ENCODE results near the gene SPOCK2.

SPOCK2 gene

DNA sequence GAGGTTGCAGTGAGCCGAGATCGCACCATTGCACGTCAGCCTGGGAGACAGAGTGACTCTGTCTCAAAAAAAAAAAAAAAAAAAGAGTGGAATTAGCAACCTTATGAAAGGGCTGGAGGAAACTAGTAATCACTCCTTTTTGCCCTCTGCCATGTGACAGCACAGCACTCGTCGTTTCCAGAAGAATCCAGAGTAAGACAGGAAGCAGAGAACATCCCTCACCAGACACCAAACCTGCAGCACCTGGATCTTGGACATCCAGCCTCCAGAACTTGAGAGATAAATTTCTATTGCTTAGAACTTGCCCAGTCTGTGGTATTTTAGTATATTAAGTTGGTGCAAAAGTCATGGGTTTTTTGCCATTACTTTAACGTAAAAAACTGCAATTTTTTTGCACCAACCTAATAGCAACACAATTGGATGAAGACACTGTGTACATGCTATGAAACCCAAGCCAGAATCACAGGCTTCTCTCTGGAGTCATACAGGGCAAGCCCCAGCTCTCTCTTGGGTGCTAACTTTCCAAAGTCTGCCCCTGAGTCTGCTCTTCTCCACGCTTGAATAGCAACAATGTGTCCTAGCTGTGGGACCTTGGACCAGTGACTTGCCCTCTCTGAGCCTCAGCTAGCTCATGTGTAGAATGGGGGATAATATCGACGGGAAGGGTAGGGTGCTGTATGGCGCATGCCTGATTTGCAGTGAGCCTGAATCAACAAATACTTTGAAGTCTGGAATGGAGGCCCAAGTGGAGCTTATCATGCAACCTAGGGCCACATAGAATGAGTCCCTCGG, 69.1 kb downstream of the SPOCK2 start:
- DNase-seq (ENCODE audit: insufficient read length, low spot score) (no peak), FAIRE-seq (no peak)
- TF ChIP-seq SPI1 (IDR thresholded peaks at IDR 0.05; ENCODE audit: low read depth, low read length), result no peak
- no peak for TF ChIP-seq TAF1 (IDR thresholded peaks at IDR 0.05; ENCODE audit: low read depth, low read length)
- TF ChIP-seq PAX5 (IDR thresholded peaks at IDR 0.05; ENCODE audit: insufficient read depth, low read length, severe bottlenecking), result no peak
- TF ChIP-seq POLR2A (IDR thresholded peaks at IDR 0.05; ENCODE audit: low read depth, low read length), result no peak
- TF ChIP-seq POLR2AphosphoS5 (IDR thresholded peaks at IDR 0.05; ENCODE audit: low read depth, low read length), result no peak
- TF ChIP-seq POU2F2 (IDR thresholded peaks at IDR 0.05; ENCODE audit: low read depth, low read length), result no peak

DNA sequence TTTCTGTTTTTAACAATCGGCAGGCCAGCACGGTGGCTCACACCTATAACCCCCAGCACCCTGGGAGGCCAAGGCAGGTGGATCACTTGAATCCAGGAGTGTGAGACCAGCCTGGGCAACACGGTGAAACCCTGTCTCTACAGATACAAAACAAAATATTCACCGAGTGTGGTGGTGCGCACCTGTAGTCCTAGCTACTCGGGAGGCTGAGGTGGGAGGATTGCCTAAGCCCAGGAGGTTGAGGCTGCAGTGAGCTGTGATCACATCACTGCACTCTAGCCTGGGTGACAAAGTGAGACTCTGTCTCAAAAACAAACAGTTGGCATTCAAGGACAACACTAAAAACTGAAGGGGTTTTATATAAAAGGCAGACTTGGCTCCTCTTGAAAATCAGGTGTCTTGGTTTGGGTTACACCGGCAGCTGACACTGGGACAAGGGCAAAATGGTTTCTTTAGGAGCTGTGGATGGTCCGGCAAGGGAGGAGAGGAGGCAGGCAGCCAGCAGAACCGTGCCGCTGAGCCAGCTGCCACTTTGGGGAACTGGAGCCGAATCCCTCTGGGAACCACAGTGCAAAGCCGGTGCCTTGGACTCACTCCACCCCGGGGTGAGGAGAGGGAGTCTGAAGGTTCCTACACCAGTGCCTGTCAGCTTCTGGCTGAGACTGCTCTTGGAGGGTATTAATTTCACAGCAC, 71.6 kb downstream of the SPOCK2 start:
- TF ChIP-seq POLR2AphosphoS5 (IDR thresholded peaks at IDR 0.05; ENCODE audit: low read depth, low read length) (no peak), POLR2A (IDR thresholded peaks at IDR 0.05; ENCODE audit: low read depth, low read length) (no peak), POU2F2 (IDR thresholded peaks at IDR 0.05; ENCODE audit: low read depth, low read length) (no peak), TAF1 (IDR thresholded peaks at IDR 0.05; ENCODE audit: low read depth, low read length) (no peak), PAX5 (IDR thresholded peaks at IDR 0.05; ENCODE audit: insufficient read depth, low read length, severe bottlenecking) (no peak), SPI1 (IDR thresholded peaks at IDR 0.05; ENCODE audit: low read depth, low read length) (no peak)
- FAIRE-seq (no peak), DNase-seq (ENCODE audit: insufficient read length, low spot score) (no peak)

DNA sequence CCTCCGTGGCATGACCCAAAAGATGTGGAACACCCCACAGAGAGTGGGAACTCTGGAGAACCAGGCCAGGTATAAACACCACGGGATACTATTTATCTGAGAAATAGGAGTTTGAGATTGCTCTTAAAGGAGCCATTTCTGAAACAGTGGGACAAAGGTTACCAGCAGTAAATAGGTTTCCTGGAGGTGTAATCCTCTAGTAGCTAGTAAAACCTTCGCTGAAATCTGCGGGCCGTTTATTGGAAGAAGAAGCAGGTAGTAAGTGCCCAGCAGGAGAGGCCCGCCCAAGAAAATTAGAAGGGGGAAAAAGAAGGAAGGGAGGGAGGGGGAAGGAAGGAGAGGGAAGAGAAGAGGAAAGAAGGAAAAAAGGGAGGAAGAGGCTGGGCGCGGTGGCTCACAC, 72.5 kb downstream of the SPOCK2 start:
- no peak for DNase-seq (ENCODE audit: insufficient read length, low spot score)
- TF ChIP-seq PAX5 (IDR thresholded peaks at IDR 0.05; ENCODE audit: insufficient read depth, low read length, severe bottlenecking) (no peak), SPI1 (IDR thresholded peaks at IDR 0.05; ENCODE audit: low read depth, low read length) (no peak), TAF1 (IDR thresholded peaks at IDR 0.05; ENCODE audit: low read depth, low read length) (no peak), POU2F2 (IDR thresholded peaks at IDR 0.05; ENCODE audit: low read depth, low read length) (no peak), POLR2AphosphoS5 (IDR thresholded peaks at IDR 0.05; ENCODE audit: low read depth, low read length) (no peak), POLR2A (IDR thresholded peaks at IDR 0.05; ENCODE audit: low read depth, low read length) (no peak)
- no peak for FAIRE-seq

GRCh38 chr10:72014785-72015480, 73.4 kb downstream of the SPOCK2 start:
- FAIRE-seq, result no peak
- no peak for DNase-seq (ENCODE audit: insufficient read length, low spot score)
- TF ChIP-seq SPI1 (IDR thresholded peaks at IDR 0.05; ENCODE audit: low read depth, low read length), result no peak
- no peak for TF ChIP-seq POU2F2 (IDR thresholded peaks at IDR 0.05; ENCODE audit: low read depth, low read length)
- TF ChIP-seq POLR2AphosphoS5 (IDR thresholded peaks at IDR 0.05; ENCODE audit: low read depth, low read length), result no peak
- TF ChIP-seq TAF1 (IDR thresholded peaks at IDR 0.05; ENCODE audit: low read depth, low read length), result no peak
- no peak for TF ChIP-seq PAX5 (IDR thresholded peaks at IDR 0.05; ENCODE audit: insufficient read depth, low read length, severe bottlenecking)
- no peak for TF ChIP-seq POLR2A (IDR thresholded peaks at IDR 0.05; ENCODE audit: low read depth, low read length)

- no peak for DNase-seq (ENCODE audit: insufficient read length, low spot score)
- TF ChIP-seq TAF1 (IDR thresholded peaks at IDR 0.05; ENCODE audit: low read depth, low read length), result no peak
- TF ChIP-seq POU2F2 (IDR thresholded peaks at IDR 0.05; ENCODE audit: low read depth, low read length), result no peak
- TF ChIP-seq PAX5 (IDR thresholded peaks at IDR 0.05; ENCODE audit: insufficient read depth, low read length, severe bottlenecking), result no peak
- TF ChIP-seq POLR2A (IDR thresholded peaks at IDR 0.05; ENCODE audit: low read depth, low read length), result no peak
- no peak for TF ChIP-seq POLR2AphosphoS5 (IDR thresholded peaks at IDR 0.05; ENCODE audit: low read depth, low read length)
- TF ChIP-seq SPI1 (IDR thresholded peaks at IDR 0.05; ENCODE audit: low read depth, low read length), result no peak
- FAIRE-seq, result no peak
Measured at GRCh38 chr10:72014197-72014596, 74.2 kb downstream of the SPOCK2 start.

DNA sequence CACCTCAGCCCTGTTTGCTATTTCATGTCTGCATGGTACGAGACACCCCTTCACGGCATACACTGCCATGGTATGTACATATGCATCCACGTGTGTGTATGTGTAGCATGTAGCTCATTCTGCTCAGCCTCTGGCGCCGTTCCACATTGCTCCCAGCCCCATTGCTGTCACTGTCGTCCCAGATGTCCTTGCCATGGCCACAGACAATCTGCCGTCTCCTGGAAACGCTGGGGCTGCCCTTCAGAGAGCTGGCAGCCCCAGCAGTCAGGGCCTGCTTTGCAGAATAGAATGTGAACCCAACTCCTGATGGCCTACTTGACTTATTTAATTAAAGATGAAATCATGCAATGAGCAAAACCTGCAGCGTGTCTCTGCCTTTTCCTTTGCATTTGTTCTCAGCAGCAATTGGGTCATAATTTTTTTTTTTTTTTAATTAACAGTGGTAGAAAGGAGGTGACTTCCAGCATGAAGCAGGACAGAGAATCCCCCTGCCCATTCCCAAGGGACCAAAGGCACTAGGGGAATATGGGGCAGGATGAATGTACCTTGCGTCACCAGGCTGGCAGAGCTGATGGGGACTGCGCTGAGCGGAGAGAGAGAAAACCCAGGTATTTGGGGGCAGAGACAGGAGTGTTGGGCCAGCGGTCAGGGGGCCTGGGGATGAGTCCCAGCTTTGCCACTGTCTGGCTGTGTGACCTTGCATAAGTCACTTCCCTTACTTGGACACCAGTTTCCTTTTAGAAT, 75.0 kb downstream of the SPOCK2 start:
- DNase-seq (ENCODE audit: insufficient read length, low spot score) (no peak), FAIRE-seq (no peak)
- TF ChIP-seq POLR2AphosphoS5 (IDR thresholded peaks at IDR 0.05; ENCODE audit: low read depth, low read length), result no peak
- no peak for TF ChIP-seq POU2F2 (IDR thresholded peaks at IDR 0.05; ENCODE audit: low read depth, low read length)
- no peak for TF ChIP-seq PAX5 (IDR thresholded peaks at IDR 0.05; ENCODE audit: insufficient read depth, low read length, severe bottlenecking)
- TF ChIP-seq TAF1 (IDR thresholded peaks at IDR 0.05; ENCODE audit: low read depth, low read length), result no peak
- no peak for TF ChIP-seq POLR2A (IDR thresholded peaks at IDR 0.05; ENCODE audit: low read depth, low read length)
- no peak for TF ChIP-seq SPI1 (IDR thresholded peaks at IDR 0.05; ENCODE audit: low read depth, low read length)

DNA sequence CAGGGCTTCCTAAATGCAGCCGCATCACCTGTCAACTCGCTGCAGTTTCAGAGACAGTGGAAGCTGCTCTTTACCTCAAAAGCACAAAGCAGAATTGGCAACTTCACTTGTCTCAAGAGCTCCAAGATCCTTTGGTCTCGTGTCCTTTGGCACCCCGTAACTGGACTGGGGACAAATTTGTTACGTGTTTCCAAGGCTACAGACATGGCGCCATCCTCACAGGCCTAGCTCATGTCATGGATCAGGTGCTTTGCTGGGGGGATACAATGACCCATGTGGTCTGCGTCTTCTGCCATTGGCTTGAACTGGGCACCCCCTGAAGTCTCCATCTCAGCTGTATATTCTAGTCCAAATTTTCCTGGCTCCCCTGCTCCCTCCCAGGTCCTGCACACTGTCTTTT, 75.6 kb downstream of the SPOCK2 start:
- DNase-seq (ENCODE audit: insufficient read length, low spot score), result no peak
- no peak for TF ChIP-seq POU2F2 (IDR thresholded peaks at IDR 0.05; ENCODE audit: low read depth, low read length)
- TF ChIP-seq TAF1 (IDR thresholded peaks at IDR 0.05; ENCODE audit: low read depth, low read length), result no peak
- no peak for FAIRE-seq

GRCh38 chr10:72011976-72012512, 76.3 kb downstream of the SPOCK2 start:
- FAIRE-seq, result no peak
- DNase-seq (ENCODE audit: insufficient read length, low spot score), result no peak
- TF ChIP-seq POLR2A (IDR thresholded peaks at IDR 0.05; ENCODE audit: low read depth, low read length) (no peak), PAX5 (IDR thresholded peaks at IDR 0.05; ENCODE audit: insufficient read depth, low read length, severe bottlenecking) (no peak), SPI1 (IDR thresholded peaks at IDR 0.05; ENCODE audit: low read depth, low read length) (no peak), TAF1 (IDR thresholded peaks at IDR 0.05; ENCODE audit: low read depth, low read length) (no peak), POU2F2 (IDR thresholded peaks at IDR 0.05; ENCODE audit: low read depth, low read length) (no peak), POLR2AphosphoS5 (IDR thresholded peaks at IDR 0.05; ENCODE audit: low read depth, low read length) (no peak)

All from GM12891 (cell line).